Inflammatory macrophage (primary cell): ENCODE measurements around the gene BTBD18.
"Not testable (repeated sequence)": the region's sequence is repeated elsewhere in the genome, so short reads cannot be mapped to it uniquely, and the experiment has no call there.

Experiments
- DNase-seq, 2 donors: peaks; one replicate each; pipeline ENCODE4 v3.0.0-alpha.2; 2020 to 2022

BTBD18 gene

GRCh38 chr11:57727185-57727584 is 24.4 kb downstream of the BTBD18 start:
- DNase-seq, result no peak

- not testable (repeated sequence) for DNase-seq
These were observed 34.9 kb downstream of the BTBD18 start for GRCh38 chr11:57716726-57717125.

DNA sequence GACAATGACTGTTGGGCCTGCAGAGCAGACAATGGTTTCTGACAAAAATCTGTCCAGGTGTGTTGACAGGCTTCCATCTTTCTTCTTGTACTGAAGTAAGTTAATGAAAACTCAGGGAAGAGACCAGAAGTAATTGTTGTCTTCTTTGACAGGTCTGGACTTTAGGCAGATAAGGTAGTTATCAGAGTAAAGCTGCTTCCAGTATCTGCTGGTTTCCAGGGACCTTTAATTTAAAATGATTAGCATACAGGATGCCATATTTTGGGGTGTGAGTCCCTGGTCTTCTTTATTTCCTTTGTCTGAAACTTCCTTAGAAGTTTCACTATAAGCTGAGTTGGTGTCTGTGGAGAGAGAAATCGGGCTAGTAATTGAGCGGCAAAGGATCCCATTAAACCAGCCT is 37.8 kb downstream of the BTBD18 start:
- DNase-seq, result no peak

GRCh38 chr11:57712256-57713150 is 39.1 kb downstream of the BTBD18 start, which contains the start of gene TMX2:
TSS of gene TMX2 (plus strand) at chr11:57712593. CDS start at chr11:57712619, 26 bp downstream.
- DNase-seq, result peak; percentile 98 to 99

GRCh38 chr11:57711414-57712255 is 40.0 kb downstream of the BTBD18 start, which contains the start of gene MED19:
TSS of gene MED19 (minus strand) at chr11:57712215. CDS start at chr11:57712179, 36 bp downstream.
- DNase-seq, result peak; percentile 37 to 70

GRCh38 chr11:57709802-57710367 is 41.7 kb downstream of the BTBD18 start:
- DNase-seq, result no peak

GRCh38 chr11:57705432-57705831 is 46.2 kb downstream of the BTBD18 start:
- DNase-seq, result not testable (repeated sequence)

DNA sequence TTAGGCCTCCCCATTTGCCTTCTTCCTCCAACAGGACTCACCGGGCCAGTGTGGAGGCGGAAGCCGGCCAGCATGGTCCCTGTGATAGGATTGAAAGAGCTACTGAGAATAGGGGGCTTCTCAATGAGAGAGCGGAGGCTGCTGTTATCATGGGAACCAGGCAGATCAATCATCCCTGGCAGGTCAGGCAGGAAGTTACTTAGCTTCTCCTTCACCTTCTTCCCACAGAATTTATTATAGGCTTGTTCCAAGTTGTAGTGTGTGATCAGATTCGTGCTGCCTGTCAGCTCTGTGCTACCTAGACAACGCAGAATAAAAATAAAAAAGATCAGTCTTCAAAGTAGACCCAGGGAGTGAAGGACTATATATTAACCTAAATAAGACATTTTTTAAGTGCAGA is 46.7 kb downstream of the BTBD18 start:
- DNase-seq, result no peak

GRCh38 chr11:57703341-57703740 is 48.3 kb downstream of the BTBD18 start:
- no peak for DNase-seq

DNA sequence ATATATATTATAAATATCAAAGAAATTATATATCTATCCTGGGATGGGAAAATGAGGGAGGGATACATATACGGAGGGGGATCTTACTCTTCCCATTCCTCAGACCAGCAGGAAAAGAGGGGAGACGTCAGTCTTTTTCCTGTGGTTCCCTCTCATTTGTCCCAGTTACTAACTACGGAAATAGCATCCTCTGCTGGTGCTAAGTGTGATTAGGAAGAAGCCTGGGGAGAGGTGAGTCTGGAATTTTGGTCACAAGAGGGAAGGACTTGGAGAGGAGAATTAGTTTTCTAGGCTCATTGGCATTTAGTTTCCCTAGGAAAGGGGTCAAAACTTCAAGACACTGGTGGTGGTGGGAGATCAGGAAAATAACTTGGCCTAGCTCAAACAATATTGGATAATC is 51.2 kb downstream of the BTBD18 start:
- DNase-seq, result no peak

DNA sequence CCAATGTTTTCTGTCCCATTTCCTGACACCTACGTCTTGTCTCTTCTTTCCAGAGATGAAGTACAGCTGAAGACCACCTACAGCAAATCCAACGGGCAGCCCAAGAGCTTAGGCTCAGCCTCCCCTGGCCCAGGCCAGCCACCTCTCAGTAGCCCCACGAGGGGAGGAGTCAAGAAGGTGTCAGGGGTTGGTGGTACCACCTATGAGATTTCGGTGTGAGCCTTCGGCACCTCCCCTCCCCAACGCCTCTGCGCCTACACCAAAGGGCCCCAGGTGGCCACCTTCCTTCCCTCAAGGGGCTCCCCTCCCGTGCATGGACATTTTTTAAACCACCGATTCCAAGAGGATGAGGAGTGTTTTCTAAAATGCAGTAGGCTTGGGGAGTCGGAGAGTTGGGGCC is 51.8 kb downstream of the BTBD18 start:
- no peak for DNase-seq

- no peak for DNase-seq
These were observed 52.7 kb downstream of the BTBD18 start for GRCh38 chr11:57698843-57699365.
